ENCODE results near the gene MYO15A. TPM values are rescaled to one million over a fixed set of nuclear protein-coding genes. Genes with fewer than 3 reads are reported as not detected.

The MYO15A gene
- total and polyA plus RNA-seq, 7 donors: 0.10 to 0.76 (median 0.28) TPM

GRCh38 chr17:18124345-18125126, 16.0 kb downstream of the MYO15A start:
- H3K27ac ChIP-seq: no peak overlapping the region
- no peak overlapping the region for H3K4me3 ChIP-seq
- ATAC-seq: no peak
- DNase-seq: no peak
- intact Hi-C loops (cut with DNase I): no loop called here
- 69 to 76% (median 71%) methylated on average over 11 of the region's 11 CpGs for WGBS, 3 donors
- H3K9me3 ChIP-seq: no peaks in the 10 kb centered on the region
- peaks cover 15% of the 10 kb centered on the region for H3K4me1 ChIP-seq
- H3K36me3 ChIP-seq (ENCODE audit: insufficient read depth in 1 of 2, low read depth in 1 of 2): no peaks in the 10 kb centered on the region
- TF ChIP-seq CTCF (IDR thresholded peaks at IDR 0.05): no peak
- H3K27me3 ChIP-seq (ENCODE audit: insufficient read depth in 3 of 3, low read length in 2 of 3): no peaks in the 10 kb centered on the region

- 55 to 63% (median 58%) methylated on average over 4 of the region's 4 CpGs for WGBS, 3 donors
- H3K4me3 ChIP-seq: no peak overlapping the region
- no peaks in the 10 kb centered on the region for H3K27me3 ChIP-seq (ENCODE audit: insufficient read depth in 3 of 3, low read length in 2 of 3)
- no peaks in the 10 kb centered on the region for H3K9me3 ChIP-seq
- TF ChIP-seq CTCF (IDR thresholded peaks at IDR 0.05): no peak
- ATAC-seq (no peak), DNase-seq (no peak)
- no peak overlapping the region for H3K27ac ChIP-seq
- intact Hi-C loops (cut with DNase I): no loop called here
- H3K36me3 ChIP-seq (ENCODE audit: insufficient read depth in 1 of 2, low read depth in 1 of 2): no peaks in the 10 kb centered on the region
- peaks cover under 1% of the 10 kb centered on the region for H3K4me1 ChIP-seq
These were observed 20.5 kb downstream of the MYO15A start for GRCh38 chr17:18129041-18129502.

GRCh38 chr17:18132711-18133110, 24.2 kb downstream of the MYO15A start:
- intact Hi-C loops (cut with DNase I): no loop called here
- ATAC-seq: no peak

GRCh38 chr17:18136357-18136756, 27.8 kb downstream of the MYO15A start:
- H3K27me3 ChIP-seq (ENCODE audit: insufficient read depth in 3 of 3, low read length in 2 of 3): no peaks in the 10 kb centered on the region
- H3K4me1 ChIP-seq: no peaks in the 10 kb centered on the region
- H3K4me3 ChIP-seq: no peak overlapping the region
- ATAC-seq (no peak), DNase-seq (no peak)
- TF ChIP-seq CTCF (IDR thresholded peaks at IDR 0.05): no peak
- H3K36me3 ChIP-seq (ENCODE audit: insufficient read depth in 1 of 2, low read depth in 1 of 2): no peaks in the 10 kb centered on the region
- intact Hi-C loops (cut with DNase I): no loop called here
- no peaks in the 10 kb centered on the region for H3K9me3 ChIP-seq
- WGBS, 3 donors: 73 to 78% (median 77%) methylated on average over 19 of the region's 19 CpGs
- no peak overlapping the region for H3K27ac ChIP-seq

More at GRCh38 chr17:18132711-18133110, 24.2 kb downstream of the MYO15A start:
- H3K27me3 ChIP-seq (ENCODE audit: insufficient read depth in 3 of 3, low read length in 2 of 3): no peaks in the 10 kb centered on the region
- TF ChIP-seq CTCF (IDR thresholded peaks at IDR 0.05): no peak
- H3K36me3 ChIP-seq (ENCODE audit: insufficient read depth in 1 of 2, low read depth in 1 of 2): no peaks in the 10 kb centered on the region
- no peaks in the 10 kb centered on the region for H3K4me1 ChIP-seq
- no peaks in the 10 kb centered on the region for H3K9me3 ChIP-seq
- 84 to 91% (median 86%) methylated on average over 5 of the region's 5 CpGs for WGBS, 3 donors
- H3K4me3 ChIP-seq: no peak overlapping the region
- no peak for DNase-seq
- no peak overlapping the region for H3K27ac ChIP-seq

Data from psoas muscle (tissue), 8 donors.